Left lobe of liver (tissue), 2 donors: ENCODE data around the gene LAMC2. TPM values are rescaled to one million over a fixed set of nuclear protein-coding genes. Genes with fewer than 3 reads are reported as not detected.
A peak's percentile ranks its signal among the peaks of the same experiment; 100 is the strongest.

Experiments used
- ATAC-seq: fragments of 200-7000 bp; cut with Tn5 transposase; one replicate; pipeline ENCODE4 v1.9.1; 2020; ENCODE audit warnings: mild to moderate bottlenecking, moderate library complexity
- DNase-seq: peaks from one replicate; pipeline ENCODE4 v3.0.0-alpha.2; 2020; ENCODE audit warnings: low spot score
- total RNA-seq: library from RNA; stranded (reverse); gene quantifications from one replicate; pipeline ENCODE4 v1.2.1, GENCODE V29; 2021
- donor health status: DM: no; HTN: no; CAD: no; lungs with moderate emphysema.
- donor health status: DM: no; HTN: yes; CAD: no.

LAMC2 gene
- total RNA-seq, 1 donor from 2014 or later: 0.30 TPM

GRCh38 chr1:183167676-183168075 lies 18.4 kb upstream of the LAMC2 start:
- DNase-seq (no peak), ATAC-seq (no peak)

GRCh38 chr1:183168308-183168707 lies 17.8 kb upstream of the LAMC2 start:
- ATAC-seq (no peak), DNase-seq (no peak)

GRCh38 chr1:183173828-183174227 lies 12.2 kb upstream of the LAMC2 start:
- DNase-seq: no peak
- ATAC-seq: no peak

GRCh38 chr1:183175631-183176030 lies 10.4 kb upstream of the LAMC2 start:
- ATAC-seq: no peak
- no peak for DNase-seq

GRCh38 chr1:183178545-183178944 lies 7.5 kb upstream of the LAMC2 start:
- ATAC-seq (no peak), DNase-seq (no peak)

GRCh38 chr1:183179033-183179432 lies 7.0 kb upstream of the LAMC2 start:
- ATAC-seq (no peak), DNase-seq (no peak)

- DNase-seq: no peak
- ATAC-seq: peak; percentile 14
Measured at GRCh38 chr1:183180218-183180617, 5.8 kb upstream of the LAMC2 start.

- ATAC-seq (no peak), DNase-seq (no peak)
Measured at GRCh38 chr1:183180634-183181056, 5.4 kb upstream of the LAMC2 start.

GRCh38 chr1:183186841-183187240 lies 777 bp downstream of the LAMC2 start:
- no peak for ATAC-seq

GRCh38 chr1:183188240-183188639 lies 2.2 kb downstream of the LAMC2 start:
- ATAC-seq: no peak
- no peak for DNase-seq

More at GRCh38 chr1:183186841-183187240, 777 bp downstream of the LAMC2 start:
- DNase-seq: no peak

GRCh38 chr1:183191833-183192232 lies 5.8 kb downstream of the LAMC2 start:
- DNase-seq (no peak), ATAC-seq (no peak)

GRCh38 chr1:183193963-183194525 lies 8.0 kb downstream of the LAMC2 start:
- no peak for DNase-seq
- ATAC-seq: no peak

GRCh38 chr1:183194527-183195141 lies 8.6 kb downstream of the LAMC2 start:
- ATAC-seq (no peak), DNase-seq (no peak)

GRCh38 chr1:183195142-183195574 lies 9.1 kb downstream of the LAMC2 start:
- ATAC-seq (no peak), DNase-seq (no peak)

- ATAC-seq (no peak), DNase-seq (no peak)
Measured at GRCh38 chr1:183197762-183198161, 11.7 kb downstream of the LAMC2 start.

- no peak for ATAC-seq
- no peak for DNase-seq
Measured at GRCh38 chr1:183198463-183198862, 12.4 kb downstream of the LAMC2 start.

- ATAC-seq (no peak), DNase-seq (no peak)
Measured at GRCh38 chr1:183199304-183199703, 13.2 kb downstream of the LAMC2 start.

GRCh38 chr1:183200451-183200850 lies 14.4 kb downstream of the LAMC2 start:
- DNase-seq (no peak), ATAC-seq (no peak)

GRCh38 chr1:183203094-183203493 lies 17.0 kb downstream of the LAMC2 start:
- DNase-seq (no peak), ATAC-seq (no peak)

GRCh38 chr1:183205196-183205781 lies 19.2 kb downstream of the LAMC2 start:
- ATAC-seq: peak; percentile 92

GRCh38 chr1:183206538-183207122 lies 20.6 kb downstream of the LAMC2 start:
- DNase-seq: no peak
- no peak for ATAC-seq

More at GRCh38 chr1:183205196-183205781, 19.2 kb downstream of the LAMC2 start:
- DNase-seq: peak; percentile 80

GRCh38 chr1:183209533-183210158 lies 23.6 kb downstream of the LAMC2 start:
- peak; percentile 60 for ATAC-seq
- DNase-seq: no peak
